GM18499 (cell line): Measurements from ENCODE around the gene B4GALT7.
"Not testable (repeated sequence)": the region's sequence is repeated elsewhere in the genome, so short reads cannot be mapped to it uniquely, and the experiment has no call there.

ENCODE experiments used
- ATAC-seq: cut with Tn5 transposase; IDR thresholded peaks from one replicate; pipeline ENCODE4 v1.9.1; 2021; ENCODE audit warnings: moderate number of reproducible peaks; ENCODE audit not compliant: insufficient read depth, unreplicated experiment

The B4GALT7 gene

GRCh38 chr5:177608243-177609075, 8.5 kb downstream of the B4GALT7 start:
- ATAC-seq, result no peak

GRCh38 chr5:177609076-177610059, 9.4 kb downstream of the B4GALT7 start:
- no peak for ATAC-seq

DNA sequence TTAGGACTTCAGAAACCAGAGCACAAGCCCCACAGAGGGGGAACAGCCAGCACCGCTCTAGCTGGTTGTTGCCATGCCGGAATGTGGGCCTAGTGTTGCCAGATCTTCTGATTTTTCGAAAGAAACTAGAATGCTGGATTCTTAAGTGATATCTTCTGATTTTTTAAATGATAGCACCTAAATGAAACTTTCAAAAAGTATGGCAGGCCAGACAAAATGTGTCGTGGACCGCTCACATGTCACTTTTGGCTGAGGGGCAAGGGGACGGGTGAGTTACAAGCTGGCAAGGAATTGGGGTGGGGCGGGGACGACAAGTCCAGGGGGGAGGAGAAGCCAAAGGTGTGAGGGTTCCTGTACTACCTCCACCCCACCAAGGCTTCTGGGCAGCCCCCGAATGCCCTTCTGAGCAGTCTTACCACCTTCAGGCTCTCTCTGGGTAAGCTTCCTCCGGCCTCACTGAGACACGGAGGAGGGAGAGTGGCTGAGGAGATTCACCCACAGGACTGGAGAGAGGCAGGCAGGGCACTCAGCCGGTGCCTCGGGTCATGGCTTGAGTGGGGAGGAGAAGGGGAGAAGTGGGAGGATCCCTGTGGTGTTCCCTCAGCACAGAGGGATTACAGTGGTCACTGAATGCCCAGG, 10.3 kb downstream of the B4GALT7 start:
- no peak for ATAC-seq

GRCh38 chr5:177610770-177611445, 11.0 kb downstream of the B4GALT7 start:
- no peak for ATAC-seq

DNA sequence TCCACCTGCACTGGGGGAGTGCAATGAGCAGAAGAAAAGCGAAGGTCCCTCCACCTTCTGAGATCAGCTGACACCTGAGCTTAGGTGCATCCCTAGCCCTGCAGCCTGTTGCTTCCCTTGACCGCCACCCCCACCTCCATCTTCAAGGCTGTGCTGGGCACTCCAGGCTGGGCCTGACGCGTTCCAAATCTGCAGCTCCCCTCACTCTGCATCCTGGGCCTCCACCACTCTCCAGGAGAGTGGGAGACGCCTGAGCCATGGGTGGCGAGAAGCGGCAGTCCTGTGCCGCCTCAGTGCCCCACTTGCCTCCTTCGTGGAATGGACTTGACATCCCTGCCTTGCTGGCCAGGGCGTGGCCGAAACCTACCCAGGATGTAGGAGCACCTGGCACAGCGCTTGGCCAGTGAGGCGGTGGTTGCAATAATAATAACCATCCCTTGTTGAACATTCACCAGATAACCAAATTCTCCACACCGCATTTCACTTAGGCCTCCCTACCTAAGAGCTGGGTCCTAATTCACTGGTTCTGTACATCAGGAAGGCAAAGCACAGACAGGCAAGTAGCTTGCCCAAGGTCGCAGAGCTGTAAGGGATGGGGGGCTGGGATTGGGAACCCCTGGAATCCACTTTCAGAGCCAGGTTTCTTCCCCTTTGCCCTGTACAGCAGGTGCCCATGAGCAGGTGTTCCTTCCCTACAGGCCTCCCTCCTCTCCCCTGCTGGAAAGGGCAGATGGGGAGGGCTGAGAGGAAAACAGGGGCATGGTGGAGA, 11.7 kb downstream of the B4GALT7 start:
- ATAC-seq, result no peak

DNA sequence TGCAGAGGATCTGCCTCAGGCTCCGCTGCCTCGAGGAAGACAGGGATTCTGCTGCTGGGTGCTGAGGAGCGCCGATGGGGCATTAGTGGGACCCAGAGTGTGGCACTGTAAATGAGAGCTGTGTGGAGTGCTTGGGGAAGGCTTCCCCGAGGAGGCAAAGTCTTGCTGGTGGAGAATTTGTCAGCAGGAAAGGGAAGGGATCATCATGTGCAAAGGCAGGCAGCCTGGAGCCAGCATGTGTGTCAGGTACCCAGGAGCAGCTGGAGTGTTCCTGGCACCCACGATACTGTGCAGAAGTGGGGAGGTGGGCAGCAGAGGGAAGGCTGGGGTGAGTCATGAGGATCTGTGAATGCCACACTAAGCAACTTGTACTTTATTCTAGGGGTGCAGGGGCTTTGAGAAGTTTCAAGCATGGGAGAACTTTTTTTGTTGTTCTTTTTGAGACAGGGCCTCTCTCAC, 12.3 kb downstream of the B4GALT7 start:
- ATAC-seq, result no peak

DNA sequence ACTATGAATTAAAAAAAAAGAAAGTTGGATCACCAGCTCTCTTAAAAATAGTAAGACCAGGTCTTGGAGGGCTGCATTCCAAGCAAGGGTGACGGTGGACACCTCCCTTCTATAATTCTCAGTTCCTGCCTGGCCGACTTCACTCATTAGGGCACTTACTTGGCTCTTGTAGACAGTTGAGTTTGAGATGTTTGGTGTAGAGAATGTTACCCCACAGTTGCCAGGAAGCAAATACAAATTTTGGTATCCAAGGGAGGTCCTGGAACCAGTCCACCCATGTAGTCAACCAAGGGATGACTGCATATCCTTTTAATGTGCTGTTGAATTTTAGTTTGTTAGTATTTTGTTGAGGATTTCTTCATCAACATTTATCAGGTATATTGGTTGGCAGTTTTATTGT, 20.6 kb downstream of the B4GALT7 start:
- ATAC-seq, result no peak

- not testable (repeated sequence) for ATAC-seq
Observed at GRCh38 chr5:177624172-177624571, 24.2 kb downstream of the B4GALT7 start.

DNA sequence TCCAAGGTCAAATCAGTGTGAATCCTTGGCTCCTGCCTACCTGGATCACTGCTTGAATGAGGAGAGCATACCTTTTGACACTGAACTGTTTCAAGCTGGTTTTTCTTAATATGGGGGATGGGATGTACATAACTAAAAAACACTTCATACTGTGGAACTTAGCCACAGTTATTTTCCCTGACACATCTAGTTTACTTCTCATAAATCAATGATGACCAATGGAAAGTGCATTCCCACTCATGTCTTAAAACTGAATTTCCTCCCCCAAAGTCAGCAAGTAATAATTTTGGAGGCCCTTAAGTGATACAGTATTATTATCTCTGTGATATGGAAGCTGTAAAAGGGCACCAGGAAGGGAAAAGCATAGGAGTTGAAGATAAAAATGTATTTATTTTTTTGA, 30.3 kb downstream of the B4GALT7 start:
- not testable (repeated sequence) for ATAC-seq

DNA sequence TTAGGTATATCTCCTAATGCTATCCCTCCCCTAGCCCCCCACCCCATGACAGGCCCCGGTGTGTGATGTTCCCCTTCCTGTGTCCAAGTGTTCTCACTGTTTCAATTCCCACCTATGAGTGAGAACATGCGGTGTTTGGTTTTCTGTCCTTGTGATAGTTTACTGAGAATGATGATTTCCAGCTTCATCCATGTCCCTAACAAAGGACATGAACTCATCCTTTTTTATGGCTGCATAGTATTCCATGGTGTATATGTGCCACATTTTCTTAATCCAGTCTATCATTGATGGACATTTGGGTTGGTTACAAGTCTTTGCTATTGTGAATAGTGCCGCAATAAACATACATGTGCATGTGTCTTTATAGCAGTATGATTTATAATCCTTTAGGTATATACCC, 35.0 kb downstream of the B4GALT7 start:
- not testable (repeated sequence) for ATAC-seq

DNA sequence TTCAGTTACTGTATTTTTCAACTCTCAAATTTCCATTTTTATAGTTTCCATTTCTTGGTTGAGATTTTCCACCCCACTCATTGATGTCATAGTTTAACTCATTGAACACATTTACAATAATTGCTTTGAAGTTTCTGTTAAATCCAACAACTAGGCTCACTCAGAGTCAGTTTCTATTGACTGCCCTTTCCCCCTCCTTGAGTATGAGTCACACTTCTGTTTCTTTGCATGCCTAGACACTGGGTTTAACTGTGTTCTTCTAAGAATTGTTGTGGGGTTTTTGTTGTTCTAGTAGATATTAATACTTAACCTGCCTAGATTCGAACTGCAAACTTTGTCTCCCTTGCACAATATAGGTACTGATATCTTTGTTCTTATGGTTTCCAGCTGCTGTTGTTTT, 45.5 kb downstream of the B4GALT7 start:
- not testable (repeated sequence) for ATAC-seq

DNA sequence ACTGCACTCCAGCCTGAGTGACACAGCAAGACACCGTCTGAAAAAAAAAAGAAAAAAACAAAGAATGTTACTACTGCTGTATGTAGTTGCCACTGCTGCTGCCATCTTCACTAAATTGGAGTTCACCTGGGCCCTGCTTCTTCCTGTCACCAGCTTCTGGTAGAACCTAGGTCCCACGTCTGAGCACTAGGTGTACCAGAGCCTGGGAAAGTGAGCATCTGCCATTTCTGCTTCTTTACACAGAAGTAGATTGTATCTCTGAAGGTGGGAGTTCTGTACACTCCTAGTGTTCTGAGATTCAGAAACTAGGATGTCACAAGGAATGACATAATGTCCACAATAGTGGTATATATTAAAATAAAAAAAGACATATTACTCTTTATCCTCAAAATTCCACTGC, 51.3 kb downstream of the B4GALT7 start:
- ATAC-seq, result not testable (repeated sequence)

DNA sequence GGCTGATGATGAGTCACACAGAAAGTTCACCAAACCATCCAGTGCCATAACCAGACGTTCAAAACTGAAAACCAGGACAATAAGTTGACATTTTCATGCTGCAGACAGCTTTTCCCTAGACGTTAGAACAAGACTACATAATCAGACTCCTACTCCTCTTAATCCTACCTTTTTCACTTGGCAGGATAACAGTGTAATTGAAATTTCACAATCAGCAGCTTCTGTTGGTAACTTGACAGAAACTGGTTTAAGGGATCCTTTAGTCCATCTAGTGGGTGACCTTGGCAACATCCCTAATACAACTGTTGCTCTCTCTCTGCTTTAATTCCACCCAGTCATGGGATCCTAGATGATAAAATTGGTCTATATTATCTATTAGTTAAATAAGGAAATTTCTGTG, 57.9 kb downstream of the B4GALT7 start:
- ATAC-seq, result not testable (repeated sequence)

DNA sequence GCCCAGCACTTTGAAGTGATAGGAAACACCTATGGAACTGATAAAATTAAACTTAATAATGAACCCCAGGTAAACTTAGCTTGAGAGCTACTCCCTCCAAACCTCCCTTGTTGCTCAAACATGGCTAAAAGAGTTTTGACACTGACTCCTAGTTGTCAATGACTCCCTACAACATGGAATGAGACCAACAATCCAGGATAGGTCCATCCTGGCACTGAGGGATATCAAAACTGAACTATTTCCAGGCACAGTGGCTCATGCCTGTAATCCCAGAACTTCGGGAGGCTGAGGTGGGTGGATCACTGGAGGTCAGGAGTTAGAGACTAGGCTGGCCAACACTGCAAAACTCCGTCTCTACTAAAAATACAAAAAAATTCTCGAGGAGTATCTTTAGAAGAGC, 58.6 kb downstream of the B4GALT7 start:
- not testable (repeated sequence) for ATAC-seq
